ENCODE data around the gene COG4.

DNA sequence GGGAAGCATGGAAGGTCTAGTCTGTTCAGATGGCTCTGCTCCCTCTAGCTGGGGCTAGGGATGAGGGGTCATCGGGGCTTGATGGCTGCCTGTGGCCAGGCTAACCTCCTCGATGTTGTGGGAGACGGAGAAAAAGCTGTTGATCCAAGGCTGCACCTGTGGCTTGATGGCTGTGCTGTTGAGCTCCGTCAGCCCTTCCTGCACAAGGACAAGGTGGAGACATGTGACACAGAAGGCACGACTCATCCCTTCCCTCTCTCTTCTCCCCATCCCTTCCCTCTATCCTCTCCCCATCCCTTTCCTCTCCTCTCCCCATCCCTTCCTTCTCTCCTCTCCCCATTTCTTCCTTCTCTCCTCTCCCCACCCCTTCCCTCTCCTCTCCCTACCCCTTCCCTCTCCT lies 40.7 kb downstream of the COG4 start:
- TF ChIP-seq, protein P1, sequence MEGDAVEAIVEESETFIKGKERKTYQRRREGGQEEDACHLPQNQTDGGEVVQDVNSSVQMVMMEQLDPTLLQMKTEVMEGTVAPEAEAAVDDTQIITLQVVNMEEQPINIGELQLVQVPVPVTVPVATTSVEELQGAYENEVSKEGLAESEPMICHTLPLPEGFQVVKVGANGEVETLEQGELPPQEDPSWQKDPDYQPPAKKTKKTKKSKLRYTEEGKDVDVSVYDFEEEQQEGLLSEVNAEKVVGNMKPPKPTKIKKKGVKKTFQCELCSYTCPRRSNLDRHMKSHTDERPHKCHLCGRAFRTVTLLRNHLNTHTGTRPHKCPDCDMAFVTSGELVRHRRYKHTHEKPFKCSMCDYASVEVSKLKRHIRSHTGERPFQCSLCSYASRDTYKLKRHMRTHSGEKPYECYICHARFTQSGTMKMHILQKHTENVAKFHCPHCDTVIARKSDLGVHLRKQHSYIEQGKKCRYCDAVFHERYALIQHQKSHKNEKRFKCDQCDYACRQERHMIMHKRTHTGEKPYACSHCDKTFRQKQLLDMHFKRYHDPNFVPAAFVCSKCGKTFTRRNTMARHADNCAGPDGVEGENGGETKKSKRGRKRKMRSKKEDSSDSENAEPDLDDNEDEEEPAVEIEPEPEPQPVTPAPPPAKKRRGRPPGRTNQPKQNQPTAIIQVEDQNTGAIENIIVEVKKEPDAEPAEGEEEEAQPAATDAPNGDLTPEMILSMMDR (IDR thresholded peaks at IDR 0.05; ENCODE audit: low read depth, low read length): no peak
- TF ChIP-seq EZH2phosphoT487 (IDR thresholded peaks at IDR 0.05; ENCODE audit: low read depth): no peak
